OCI-LY3 (cell line): ENCODE data around the gene RNU11.
A peak's percentile ranks its signal among the peaks of the same experiment; 100 is the strongest.
"Not testable (repeated sequence)": the region's sequence is repeated elsewhere in the genome, so short reads cannot be mapped to it uniquely, and the experiment has no call there.

Source experiments
- H2AFZ ChIP-seq: fragments of 200-600, 300-600 bp; shearing (Covaris generic); 2 replicates; pipeline ENCODE4 v1.6.0; 2014; ENCODE audit warnings: antibody characterized with exemption, low read depth, low read length
- H3K27ac ChIP-seq: fragments of 200-600, 300-600 bp; sonication (generic); 2 replicates; pipeline ENCODE4 v1.5.1; 2014; ENCODE audit warnings: mild to moderate bottlenecking, low read length, moderate library complexity, mixed read lengths
- H3K27me3 ChIP-seq: fragments of 200-600, 300-600 bp; sonication (generic); 2 replicates; pipeline ENCODE4 v1.6.1; 2014; ENCODE audit warnings: low read depth, low read length, mixed read lengths
- H3K36me3 ChIP-seq: fragments of 200-600, 300-600 bp; sonication (generic); replicated peaks from 2 replicates; pipeline ENCODE3; 2014; ENCODE audit warnings: low read depth, low read length, mixed read lengths
- H3K4me1 ChIP-seq: fragments of 300-600, 200-600 bp; sonication (generic); 2 replicates; pipeline ENCODE4 v1.6.1; 2014; ENCODE audit warnings: low read length, mixed read lengths
- H3K4me2 ChIP-seq: fragments of 200-600, 300-600 bp; sonication (generic); 2 replicates; pipeline ENCODE4 v1.6.1; 2014; ENCODE audit warnings: low read length, mixed read lengths
- H3K4me3 ChIP-seq: fragments of 300-600, 200-600 bp; sonication (generic); 2 replicates; pipeline ENCODE4 v1.5.1; 2014; ENCODE audit warnings: antibody characterized with exemption, mild to moderate bottlenecking, low read length, moderate library complexity
- H3K79me2 ChIP-seq: fragments of 300-600, 200-600 bp; shearing (Covaris generic); 2 replicates; pipeline ENCODE4 v1.6.1; 2014; ENCODE audit warnings: mild to moderate bottlenecking, low read length, mixed read lengths
- H3K9ac ChIP-seq: fragments of 300-600, 200-600 bp; shearing (Covaris generic); 2 replicates; pipeline ENCODE4 v1.6.0; 2014; ENCODE audit warnings: mild to moderate bottlenecking, low read length, moderate library complexity
- H3K9me3 ChIP-seq: fragments of 200-600, 300-600 bp; shearing (Covaris generic); 2 replicates; pipeline ENCODE4 v1.6.1; 2014; ENCODE audit warnings: low read length, mixed read lengths; ENCODE audit not compliant: insufficient read depth
- H4K20me1 ChIP-seq: fragments of 200-600, 300-600 bp; sonication (generic); 2 replicates; pipeline ENCODE4 v1.6.1; 2016; ENCODE audit warnings: low read length, mixed read lengths; ENCODE audit not compliant: insufficient read depth
- CTCF ChIP-seq: fragments of 200-600, 300-600 bp; sonication (generic); IDR thresholded peaks from 2 replicates; pipeline ENCODE4 v1.5.1; 2014; ENCODE audit warnings: antibody characterized with exemption, low read length, low read depth
- EZH2phosphoT487 ChIP-seq: fragments of 200-600 bp; shearing (Covaris generic); IDR thresholded peaks from 2 replicates; pipeline ENCODE4 v1.6.1; 2018; ENCODE audit warnings: antibody characterized with exemption, mixed run types, low read depth

The RNU11 gene

GRCh38 chr1:28668956-28669723 is 20.7 kb downstream of the RNU11 start:
- no peaks in the 10 kb centered on the region for H3K27me3 ChIP-seq
- H4K20me1 ChIP-seq = no peaks in the 10 kb centered on the region
- peak overlapping the region; percentile 99 for H3K27ac ChIP-seq
- TF ChIP-seq CTCF = no peak
- no peak for TF ChIP-seq EZH2phosphoT487
- peak overlapping the region; percentile 100 for H3K4me3 ChIP-seq
- H3K9ac ChIP-seq = peak overlapping the region; percentile 100
- H3K79me2 ChIP-seq = peaks cover 35% of the 10 kb centered on the region
- peak overlapping the region; percentile 98 for H3K4me2 ChIP-seq
- H3K36me3 ChIP-seq = no peaks in the 10 kb centered on the region
- H3K9me3 ChIP-seq = no peaks in the 10 kb centered on the region
- no peak overlapping the region for H2AFZ ChIP-seq
- H3K4me1 ChIP-seq = peaks cover 3% of the 10 kb centered on the region; the same call in 1 of the 2 replicates

- Histone ChIP-seq H2AFZ (no peak overlapping the region), H3K9ac (no peak overlapping the region), H3K4me1 (peaks cover 3% of the 10 kb centered on the region; the same call in 1 of the 2 replicates), H3K27me3 (no peaks in the 10 kb centered on the region), H4K20me1 (no peaks in the 10 kb centered on the region), H3K36me3 (no peaks in the 10 kb centered on the region), H3K79me2 (peaks cover 35% of the 10 kb centered on the region), H3K9me3 (no peaks in the 10 kb centered on the region), H3K27ac (no peak overlapping the region), H3K4me3 (no peak overlapping the region), H3K4me2 (no peak overlapping the region)
- TF ChIP-seq EZH2phosphoT487 (no peak), CTCF (no peak)
These were observed 22.9 kb downstream of the RNU11 start for GRCh38 chr1:28671254-28671780.

DNA sequence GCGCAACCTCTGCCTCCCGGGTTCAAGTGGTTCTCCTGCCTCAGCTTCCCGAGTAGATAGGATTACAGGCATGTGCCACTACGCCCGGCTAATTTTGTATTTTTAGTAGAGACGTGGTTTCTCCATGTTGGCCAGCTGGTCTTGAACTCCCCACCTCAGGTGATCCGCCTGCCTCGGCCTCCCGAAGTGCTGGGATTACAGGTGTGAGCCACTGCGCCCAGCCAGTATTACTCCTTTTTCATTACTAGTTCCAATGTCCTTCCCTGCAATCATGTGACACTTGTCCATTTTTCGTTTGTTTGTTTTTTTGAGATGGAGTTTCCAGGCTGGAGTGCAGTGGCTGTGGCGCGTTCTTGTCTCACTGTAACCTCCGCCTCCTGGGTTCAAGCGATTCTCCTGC is 24.6 kb downstream of the RNU11 start:
- H2AFZ ChIP-seq, H3K27ac ChIP-seq, H3K27me3 ChIP-seq, H3K4me1 ChIP-seq, H3K4me2 ChIP-seq, H3K4me3 ChIP-seq, H3K36me3 ChIP-seq, H4K20me1 ChIP-seq, H3K9ac ChIP-seq, H3K9me3 ChIP-seq: not testable (repeated sequence)
- peaks cover 35% of the 10 kb centered on the region for H3K79me2 ChIP-seq

- Histone ChIP-seq H3K4me3 (no peak overlapping the region), H3K36me3 (no peaks in the 10 kb centered on the region), H3K4me1 (no peaks in the 10 kb centered on the region), H3K9me3 (no peaks in the 10 kb centered on the region), H2AFZ (no peak overlapping the region), H3K4me2 (no peak overlapping the region), H3K27ac (no peak overlapping the region), H4K20me1 (no peaks in the 10 kb centered on the region), H3K27me3 (no peaks in the 10 kb centered on the region), H3K79me2 (peaks cover 12% of the 10 kb centered on the region), H3K9ac (no peak overlapping the region)
- no peak for TF ChIP-seq CTCF
- TF ChIP-seq EZH2phosphoT487 = no peak
These were observed 27.5 kb downstream of the RNU11 start for GRCh38 chr1:28675924-28676257.
